ENCODE data around the gene GADD45G.

Gene GADD45G

DNA sequence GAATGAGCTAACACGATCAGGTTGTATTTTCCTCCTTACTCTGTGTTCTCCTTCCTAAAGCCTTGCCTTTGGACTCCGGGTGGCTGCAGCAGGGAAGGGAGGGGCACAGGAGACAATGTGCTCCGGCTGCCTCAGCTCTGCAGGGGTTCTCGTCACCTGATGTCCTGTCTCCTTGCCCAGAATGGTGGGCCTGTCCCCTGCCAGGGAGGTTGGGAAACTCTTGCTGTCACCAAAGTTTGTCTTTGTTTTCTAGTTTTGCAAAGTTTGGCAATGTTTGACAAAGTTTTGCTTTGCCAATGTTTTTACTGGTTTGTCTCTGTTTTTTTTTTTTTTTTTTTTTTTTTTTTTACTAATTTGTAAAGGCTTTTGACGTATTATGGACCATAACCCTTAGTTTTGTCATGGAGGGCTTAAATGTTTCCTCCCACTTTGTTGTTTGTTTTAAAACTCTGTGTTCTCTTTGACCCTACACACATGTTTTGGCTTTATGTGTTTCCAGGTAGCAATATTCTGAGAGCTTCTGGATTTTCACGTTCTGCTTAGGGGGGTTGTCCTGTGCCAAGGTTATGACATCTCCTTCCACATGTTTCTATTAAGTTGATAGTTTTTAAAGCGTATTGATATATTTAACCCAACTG lies 49.3 kb downstream of the GADD45G start:
- no peak for DNase-seq (ENCODE audit: low read depth, low spot score)

DNA sequence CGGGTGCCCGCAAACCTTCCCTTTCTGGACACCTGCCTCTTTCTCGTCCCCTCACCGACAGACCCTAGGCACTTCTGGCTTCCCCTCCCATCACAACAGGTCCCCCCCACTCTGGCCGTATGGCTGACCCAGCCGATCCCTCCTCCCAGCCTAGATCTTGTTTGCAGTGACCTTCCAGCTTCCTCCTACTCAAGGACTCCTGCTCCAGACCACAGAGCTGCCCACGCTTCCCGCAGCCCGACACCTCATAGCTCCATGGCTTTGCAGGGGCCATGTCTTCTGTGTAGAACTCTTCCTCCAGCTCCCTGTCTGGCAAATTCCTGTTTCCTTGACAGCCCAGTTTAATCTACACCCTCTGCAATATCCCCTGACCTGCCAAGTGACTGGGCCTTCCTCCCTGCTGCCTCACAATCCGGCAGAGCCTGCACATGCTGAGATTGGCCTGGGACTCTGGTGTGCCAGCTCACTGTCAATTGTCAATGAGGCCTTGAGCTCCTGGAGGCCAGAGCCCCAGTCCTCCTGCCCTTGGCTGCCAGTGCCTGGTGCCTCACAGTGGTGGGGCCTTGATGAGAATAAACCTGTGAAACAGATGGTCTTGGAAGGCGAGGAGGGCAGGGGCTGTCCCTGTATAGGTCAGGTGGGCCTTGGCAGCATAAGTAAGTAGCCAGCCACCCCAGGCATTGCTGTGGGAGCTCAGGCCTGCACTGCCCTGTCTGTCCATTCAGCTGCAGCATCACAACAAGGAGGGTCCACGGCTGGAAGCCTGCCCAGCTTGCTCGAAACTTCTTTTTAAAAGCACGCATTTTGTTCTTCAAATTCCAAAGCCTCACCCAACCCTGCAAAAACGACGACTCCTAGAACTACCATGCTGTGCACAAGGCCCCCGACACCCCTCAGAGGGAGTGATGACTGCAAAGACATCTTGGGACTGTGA lies 50.5 kb downstream of the GADD45G start:
- DNase-seq (ENCODE audit: low read depth, low spot score), result no peak

Data from brain pericyte (primary cell).